ENCODE results near the gene TMEM50A.
A peak's percentile ranks its signal among the peaks of the same experiment; 100 is the strongest.
"Not testable (repeated sequence)": the region's sequence is repeated elsewhere in the genome, so short reads cannot be mapped to it uniquely, and the experiment has no call there.

Gene TMEM50A

DNA sequence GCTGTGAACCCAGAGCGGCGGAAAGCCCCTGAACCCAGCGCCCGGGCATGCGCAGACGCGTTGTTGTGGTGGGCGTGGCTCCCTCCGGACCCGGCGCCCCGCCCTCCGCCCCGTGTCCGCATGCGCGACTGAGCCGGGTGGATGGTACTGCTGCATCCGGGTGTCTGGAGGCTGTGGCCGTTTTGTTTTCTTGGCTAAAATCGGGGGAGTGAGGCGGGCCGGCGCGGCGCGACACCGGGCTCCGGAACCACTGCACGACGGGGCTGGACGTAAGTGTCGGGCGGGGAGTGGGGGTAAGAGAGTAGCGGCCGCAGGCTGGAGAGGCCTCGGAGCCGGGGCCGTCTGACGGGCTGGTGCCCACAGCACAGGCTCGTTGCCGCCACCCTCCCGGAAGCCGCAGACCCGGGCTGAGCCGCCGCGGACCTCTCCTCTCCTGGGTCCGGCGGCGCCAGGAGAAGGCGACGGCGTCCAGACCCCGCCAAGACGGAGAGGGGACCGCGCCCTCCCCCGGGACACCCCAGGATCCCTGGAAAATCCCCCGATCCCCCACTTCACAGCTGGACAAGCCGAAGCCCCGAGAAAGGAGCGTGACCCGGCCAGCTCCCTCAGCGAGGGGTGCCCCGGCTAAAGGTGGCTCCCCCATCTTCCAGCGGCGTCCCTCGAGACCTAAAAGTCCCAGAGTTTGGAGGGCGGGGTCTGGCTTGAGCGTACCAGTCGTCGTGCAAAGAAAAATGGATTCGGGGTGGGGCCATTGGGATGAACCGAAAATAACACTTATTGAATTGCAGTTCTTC lies at the start of gene TMEM50A:
TSS of gene TMEM50A (plus strand) at position 147 of the 794 bp plus-strand sequence. CDS start 2,153 bp downstream, outside the sequence.
- peak; percentile 87 for DNase-seq

DNA sequence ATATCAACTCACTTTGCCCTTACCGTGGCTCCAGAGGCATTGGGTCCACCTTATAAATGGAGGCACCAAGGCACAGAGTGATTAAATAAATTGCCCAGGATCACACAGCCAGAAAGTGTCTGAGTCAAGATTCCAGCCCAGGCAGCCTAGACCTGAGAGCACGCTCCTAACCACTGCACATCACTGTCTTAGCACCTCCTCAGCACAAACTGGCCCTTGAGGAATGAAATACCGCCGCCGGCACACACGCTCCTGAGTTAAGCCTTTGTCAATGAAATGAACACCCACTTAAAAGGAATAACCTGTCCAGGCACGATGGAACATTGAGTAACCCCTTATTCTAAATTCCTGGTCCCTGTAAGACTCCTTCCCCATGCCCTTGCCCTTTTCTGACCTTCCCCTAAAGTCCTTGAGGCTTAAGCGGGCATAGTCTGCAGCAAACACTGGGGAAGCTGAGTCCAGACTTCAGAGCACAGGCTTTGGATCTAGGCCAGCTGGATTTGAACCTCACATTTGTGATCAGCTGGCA lies 49.5 kb upstream of the TMEM50A start:
- DNase-seq = not testable (repeated sequence)

DNA sequence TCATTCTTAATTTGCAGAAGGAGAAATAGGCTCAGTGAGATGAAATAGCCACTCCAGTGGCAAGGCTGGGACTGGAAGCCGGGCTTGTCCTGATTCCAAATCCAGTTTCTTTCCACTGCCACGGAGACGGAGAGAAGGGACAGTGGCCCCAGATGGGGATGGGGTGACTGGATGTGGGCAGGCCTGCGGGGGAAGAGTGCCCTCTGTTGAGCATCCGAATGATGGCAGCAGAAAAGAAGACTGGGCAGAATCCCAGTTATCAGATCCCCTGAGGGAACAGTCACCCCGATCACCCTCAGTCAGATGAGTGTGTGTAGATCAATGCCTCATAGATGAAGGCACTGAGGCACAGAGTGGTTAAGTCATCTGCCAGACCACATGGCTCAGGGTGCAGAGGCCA lies 48.1 kb upstream of the TMEM50A start:
- not testable (repeated sequence) for DNase-seq

- not testable (repeated sequence) for DNase-seq
Measured at GRCh38 chr1:25293426-25293825, 44.7 kb upstream of the TMEM50A start.

DNA sequence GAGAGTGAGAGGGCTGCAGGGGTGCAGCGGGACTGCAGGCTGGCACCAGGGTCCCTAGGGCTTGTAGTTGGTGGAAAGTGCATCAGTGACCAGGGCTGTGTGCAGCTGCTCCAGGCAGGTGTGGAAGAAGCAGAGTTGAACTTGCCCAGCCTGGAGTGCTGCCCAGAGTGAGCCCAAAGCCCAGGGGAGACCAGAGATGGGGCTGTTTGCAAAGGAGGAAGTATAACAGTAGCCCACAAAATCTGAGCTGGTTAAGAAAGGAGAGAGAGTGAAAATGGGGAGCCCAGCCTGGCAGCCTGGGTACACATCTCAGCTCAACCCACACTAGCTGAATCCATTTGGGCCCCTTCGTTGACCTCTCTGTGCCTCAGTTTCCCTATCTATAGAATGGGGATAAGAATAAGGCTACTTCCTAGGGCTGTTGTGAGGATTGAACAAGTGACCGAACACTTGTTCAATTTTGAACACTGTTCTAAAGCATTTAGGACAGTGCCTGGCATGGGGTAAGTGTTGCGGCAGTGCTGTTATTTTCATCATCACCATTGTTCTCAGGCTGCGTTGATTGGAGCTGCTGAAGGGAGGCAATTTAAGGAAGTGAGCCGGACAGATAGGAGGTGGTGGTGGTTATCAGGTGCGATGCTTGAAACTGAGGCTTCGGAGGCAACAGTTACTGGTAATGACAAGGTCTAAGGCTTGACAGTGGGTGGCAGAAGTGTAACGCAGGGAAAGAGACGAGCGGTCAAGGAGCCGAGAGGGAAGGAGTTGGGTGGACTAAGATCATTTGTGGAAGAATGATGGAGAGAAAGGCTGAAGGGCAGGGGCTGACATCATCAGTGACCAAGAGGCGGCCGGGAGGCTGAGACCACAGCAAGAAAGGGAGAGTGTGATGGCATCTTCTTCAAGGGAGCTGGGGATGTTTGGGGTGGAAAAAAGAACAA lies 43.0 kb upstream of the TMEM50A start:
- DNase-seq = not testable (repeated sequence)

DNA sequence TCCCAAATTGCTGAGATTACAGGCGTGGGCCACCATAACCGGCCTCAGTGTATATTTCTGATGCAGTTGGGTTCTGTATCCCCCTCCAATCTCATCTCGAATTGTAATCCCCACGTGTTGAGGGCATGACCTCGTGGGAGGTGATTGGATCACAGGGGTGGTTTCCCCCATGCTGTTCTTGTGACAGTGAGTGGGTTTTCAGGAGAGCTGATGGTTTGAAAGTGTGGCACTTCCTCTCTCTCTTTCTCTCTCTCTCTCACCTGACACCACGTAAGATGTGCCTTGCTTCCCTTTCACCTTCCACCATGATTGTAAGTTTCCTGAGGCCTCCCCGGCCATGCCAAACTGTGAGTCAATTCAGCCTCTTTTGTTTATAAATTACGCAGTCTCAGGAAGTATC lies 41.6 kb upstream of the TMEM50A start:
- not testable (repeated sequence) for DNase-seq

DNA sequence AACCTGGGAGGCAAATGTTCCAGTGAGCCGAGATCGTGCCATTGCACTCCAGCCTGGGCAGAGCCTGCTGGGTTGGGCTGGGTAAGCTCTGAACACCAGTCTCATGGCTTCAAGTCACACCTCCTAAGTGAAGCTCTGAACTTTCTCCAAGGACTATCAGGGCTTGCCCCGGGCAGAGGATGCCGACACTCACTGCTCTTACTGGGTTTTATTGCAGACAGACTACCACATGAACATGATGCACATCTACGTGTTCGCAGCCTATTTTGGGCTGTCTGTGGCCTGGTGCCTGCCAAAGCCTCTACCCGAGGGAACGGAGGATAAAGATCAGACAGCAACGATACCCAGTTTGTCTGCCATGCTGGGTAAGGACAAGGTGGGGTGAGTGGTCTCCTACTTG lies 37.4 kb upstream of the TMEM50A start:
- DNase-seq = not testable (repeated sequence)

DNA sequence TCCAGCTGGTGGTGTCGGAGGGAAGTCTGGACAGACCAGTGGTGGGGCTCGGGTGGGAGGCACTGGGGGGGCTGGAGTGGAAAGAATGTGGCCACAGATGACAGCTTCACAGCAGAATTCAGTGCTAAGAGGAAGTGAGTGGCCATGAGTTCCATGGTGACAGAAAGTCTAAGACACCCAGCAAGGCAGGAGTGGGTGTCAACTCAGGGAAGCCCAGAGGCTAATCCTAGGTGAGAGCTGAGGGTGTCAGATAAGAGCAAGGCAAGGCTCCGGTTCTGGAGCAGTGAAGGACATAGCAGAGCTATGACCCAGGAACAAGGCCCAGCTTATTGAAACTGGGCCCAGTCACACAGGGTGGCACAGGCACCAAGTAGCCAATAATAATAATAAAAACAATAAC lies 35.8 kb upstream of the TMEM50A start:
- DNase-seq = not testable (repeated sequence)

DNA sequence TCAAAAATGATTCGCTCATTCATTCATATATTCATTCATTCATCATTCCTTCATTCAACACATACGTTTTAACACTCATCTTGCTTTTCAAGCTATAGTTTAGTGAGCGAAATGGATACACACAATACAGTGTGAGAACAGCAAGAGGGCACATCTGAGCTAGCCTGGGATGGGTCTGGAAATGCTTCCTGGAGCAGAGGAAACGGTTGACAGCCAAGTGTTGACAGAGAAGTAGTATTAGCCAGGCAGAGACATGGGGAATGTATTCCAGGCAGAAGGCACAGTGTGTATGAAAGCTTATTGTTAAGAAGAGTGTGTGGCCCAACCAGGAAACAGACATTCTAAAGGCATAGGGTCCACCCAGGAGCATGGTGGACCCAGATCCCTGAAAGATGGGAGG lies 33.2 kb upstream of the TMEM50A start:
- DNase-seq = not testable (repeated sequence)

DNA sequence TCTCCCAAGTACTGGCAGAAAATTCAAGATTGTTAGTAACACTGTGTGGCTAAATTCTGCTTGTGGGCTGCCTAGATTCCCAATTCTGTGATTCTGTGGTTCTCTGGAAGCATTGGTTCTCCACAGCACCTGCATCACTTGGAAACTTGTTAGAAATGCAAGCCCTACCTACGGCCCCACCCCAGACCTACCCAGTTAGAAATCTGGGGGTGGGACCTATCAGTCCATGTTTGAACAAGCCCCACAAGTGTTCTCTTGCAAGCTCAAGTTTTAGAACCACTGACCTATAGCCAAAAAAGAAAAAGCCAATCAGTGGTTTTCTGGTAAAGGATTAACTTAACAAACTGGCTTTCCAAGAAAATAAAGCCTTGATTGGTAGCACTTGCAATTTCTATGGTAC lies 30.0 kb upstream of the TMEM50A start:
- not testable (repeated sequence) for DNase-seq

- peak; percentile 64 for DNase-seq
Measured at GRCh38 chr1:25309085-25309484, 29.0 kb upstream of the TMEM50A start.

DNA sequence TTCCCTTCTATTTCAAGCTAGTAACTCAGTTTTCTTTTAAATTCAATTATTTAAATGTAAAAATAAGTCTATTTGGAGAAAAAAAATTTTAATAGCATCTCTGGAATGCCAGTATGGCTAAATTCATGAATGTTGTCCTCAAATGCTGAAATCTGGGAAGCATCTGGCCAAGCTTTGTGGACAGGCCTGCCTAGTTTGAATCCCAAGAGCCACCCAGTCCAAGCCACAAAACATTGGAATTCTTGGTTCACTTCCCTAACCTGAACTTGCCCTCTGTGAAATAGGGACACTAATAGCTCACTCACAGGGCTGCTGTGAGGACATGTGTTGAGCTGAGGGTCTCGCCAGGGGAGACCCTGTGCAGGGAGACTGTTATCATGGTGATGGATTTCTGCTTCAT lies 28.6 kb upstream of the TMEM50A start:
- DNase-seq = not testable (repeated sequence)

DNA sequence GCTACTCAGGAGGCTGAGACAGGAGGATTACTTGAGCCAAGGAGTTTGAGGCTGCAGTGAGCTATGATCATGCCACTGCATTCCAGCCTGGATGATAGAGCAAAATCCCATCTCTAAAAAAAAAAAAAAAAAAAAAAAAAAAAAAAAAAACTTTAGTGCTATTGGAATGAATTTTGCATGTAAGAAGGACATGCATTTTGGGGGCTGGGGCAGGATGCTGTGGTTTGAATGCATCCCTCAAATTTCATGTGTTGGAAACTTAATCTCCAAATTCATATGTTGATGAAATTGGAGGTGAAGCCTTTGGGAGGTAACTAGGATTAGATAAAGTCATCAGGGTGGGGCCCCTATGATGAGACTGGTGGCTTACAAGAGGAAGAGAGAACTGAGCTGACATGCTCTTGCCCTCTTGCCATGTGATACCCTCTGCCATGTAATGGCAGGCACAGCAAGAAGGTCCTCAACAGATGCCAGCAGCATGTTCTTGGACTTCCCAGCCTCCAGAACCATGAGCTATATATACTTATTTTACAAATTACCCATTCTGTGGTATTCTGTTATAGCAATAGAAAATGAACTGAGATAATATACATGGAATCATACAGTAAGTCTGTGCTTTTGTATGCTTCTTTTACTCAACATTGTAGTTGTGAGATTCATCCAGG lies 25.2 kb upstream of the TMEM50A start:
- not testable (repeated sequence) for DNase-seq

GRCh38 chr1:25320314-25320938 lies 17.7 kb upstream of the TMEM50A start:
- DNase-seq = peak; percentile 92

DNA sequence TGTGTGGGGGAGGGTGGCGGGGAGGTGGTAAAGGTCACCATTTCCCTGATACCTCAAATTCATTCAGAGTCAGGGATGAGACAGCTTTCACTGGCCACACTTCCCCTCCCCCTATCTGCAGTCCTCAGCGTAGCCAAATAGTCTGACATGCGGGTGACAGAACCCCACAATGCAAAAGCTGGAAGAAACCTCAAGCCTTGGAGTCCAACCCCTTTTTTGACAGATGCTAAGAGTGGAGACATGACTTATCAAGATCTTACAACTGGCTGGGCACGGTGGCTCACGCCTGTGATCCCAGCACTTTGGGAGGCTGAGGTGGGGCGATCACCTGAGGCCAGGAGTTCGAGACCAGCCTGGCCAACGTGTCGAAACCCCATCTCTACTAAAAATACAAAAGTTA lies 16.0 kb upstream of the TMEM50A start:
- not testable (repeated sequence) for DNase-seq

- not testable (repeated sequence) for DNase-seq
Measured at GRCh38 chr1:25324407-25324806, 13.7 kb upstream of the TMEM50A start.

DNA sequence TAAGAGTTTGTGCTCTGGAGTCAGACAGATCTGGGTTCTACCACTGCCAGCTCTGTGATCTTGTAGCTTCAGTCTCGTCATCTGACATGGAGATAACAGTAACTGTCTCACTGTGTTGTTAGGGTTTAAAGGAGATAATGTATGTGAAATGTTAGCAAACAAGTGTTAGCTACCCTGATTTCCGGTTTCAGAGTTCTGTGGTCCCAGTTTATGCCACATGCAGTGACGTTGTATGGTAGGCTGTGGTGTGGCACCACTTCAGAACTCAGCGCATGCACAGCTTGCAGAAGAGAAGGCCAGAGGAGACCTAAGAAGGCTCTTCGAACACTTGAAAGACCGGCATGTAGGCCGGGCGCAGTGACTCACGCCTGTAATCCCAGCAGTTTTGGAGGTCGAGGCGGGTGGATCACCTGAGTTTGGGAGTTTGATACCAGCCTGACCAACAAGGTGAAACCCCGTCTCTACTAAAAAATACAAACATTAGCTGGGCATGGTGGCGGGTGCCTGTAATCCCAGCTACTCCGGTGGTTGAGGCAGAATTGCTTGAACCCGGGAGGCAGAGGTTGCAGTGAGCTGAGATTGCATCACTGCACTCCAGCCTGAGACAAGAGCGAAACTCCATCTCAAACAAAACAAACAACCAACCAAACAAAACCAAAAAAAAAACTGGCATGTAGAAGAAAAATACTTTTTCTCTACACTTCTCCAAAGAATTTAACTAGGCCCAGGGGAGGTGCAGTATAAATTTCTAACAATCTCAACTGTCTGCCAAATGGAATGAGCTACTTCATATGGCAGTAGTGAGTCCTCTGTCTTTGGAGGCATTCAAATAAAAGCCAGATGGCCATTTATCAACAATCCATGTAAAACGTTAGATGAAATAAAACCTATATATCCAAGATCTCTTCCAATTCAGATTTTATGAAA lies 10.0 kb upstream of the TMEM50A start:
- not testable (repeated sequence) for DNase-seq

GRCh38 chr1:25328791-25329185 lies 9.3 kb upstream of the TMEM50A start:
- DNase-seq = not testable (repeated sequence)

- not testable (repeated sequence) for DNase-seq
Measured at GRCh38 chr1:25329336-25329735, 8.8 kb upstream of the TMEM50A start.

DNA sequence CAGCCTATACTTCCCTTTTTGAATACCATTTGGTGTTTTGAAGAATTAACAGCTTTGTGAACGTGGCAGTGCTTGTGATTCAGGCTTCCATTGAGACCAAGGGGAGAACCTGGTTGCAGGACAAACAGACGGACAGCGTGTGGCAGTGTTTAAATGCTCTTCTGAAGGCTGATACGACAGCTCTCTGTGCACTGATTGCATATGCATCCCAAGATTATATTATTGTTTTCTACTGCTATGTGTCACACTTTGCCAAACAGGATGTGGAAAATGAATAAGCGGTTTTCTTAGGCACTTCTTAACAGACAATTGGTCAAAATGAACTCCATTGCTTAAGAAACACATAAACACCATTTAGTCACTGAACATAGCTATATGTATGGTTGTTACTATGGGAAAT lies 8.2 kb upstream of the TMEM50A start:
- peak; percentile 78 for DNase-seq

DNA sequence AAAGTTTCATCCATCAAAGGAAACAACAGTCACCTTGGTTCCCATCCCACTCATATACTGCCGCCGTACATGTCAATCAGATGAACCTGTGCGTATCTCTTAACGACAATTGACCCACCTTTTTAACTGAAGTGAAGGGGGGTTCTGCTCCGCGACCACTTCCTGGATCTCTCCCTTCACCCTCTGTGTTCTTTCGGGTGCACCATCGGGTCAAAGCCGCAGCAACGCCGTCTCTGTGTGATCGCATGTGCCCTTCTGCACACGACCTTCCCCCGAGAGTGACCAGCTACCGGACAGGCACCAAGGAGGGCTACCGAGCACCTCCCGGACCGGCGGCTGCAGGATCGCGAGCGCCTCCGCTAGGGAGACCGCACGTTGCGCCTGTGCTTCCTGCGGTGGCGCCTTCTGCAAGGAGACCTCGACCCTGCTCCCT lies 1.2 kb upstream of the TMEM50A start:
- not testable (repeated sequence) for DNase-seq

All from HCEC 1CT (cell line).